GM23248 (cell line): ENCODE data around the gene ZGPAT.

Source experiments
- EZH2 ChIP-seq: fragments of 200-600 bp; sonication (generic); IDR thresholded peaks from 2 replicates; pipeline ENCODE4 v1.6.1; 2018; ENCODE audit warnings: antibody characterized with exemption, mild to moderate bottlenecking; ENCODE audit not compliant: insufficient read depth, poor library complexity, severe bottlenecking
- EZH2phosphoT487 ChIP-seq: fragments of 200-600 bp; sonication (generic); IDR thresholded peaks from 2 replicates; pipeline ENCODE4 v1.6.1; 2018; ENCODE audit warnings: antibody characterized with exemption, moderate library complexity, mild to moderate bottlenecking, low read depth; ENCODE audit not compliant: insufficient read depth

DNA sequence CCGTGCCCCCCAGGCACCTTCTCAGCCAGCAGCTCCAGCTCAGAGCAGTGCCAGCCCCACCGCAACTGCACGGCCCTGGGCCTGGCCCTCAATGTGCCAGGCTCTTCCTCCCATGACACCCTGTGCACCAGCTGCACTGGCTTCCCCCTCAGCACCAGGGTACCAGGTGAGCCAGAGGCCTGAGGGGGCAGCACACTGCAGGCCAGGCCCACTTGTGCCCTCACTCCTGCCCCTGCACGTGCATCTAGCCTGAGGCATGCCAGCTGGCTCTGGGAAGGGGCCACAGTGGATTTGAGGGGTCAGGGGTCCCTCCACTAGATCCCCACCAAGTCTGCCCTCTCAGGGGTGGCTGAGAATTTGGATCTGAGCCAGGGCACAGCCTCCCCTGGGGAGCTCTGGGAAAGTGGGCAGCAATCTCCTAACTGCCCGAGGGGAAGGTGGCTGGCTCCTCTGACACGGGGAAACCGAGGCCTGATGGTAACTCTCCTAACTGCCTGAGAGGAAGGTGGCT is 10.4 kb upstream of the ZGPAT start:
- TF ChIP-seq EZH2 (no peak), EZH2phosphoT487 (no peak)
